ENCODE data around the gene FAXDC2. TPM values are rescaled to one million over a fixed set of nuclear protein-coding genes. Genes with fewer than 3 reads are reported as not detected.
A peak's percentile ranks its signal among the peaks of the same experiment; 100 is the strongest.

FAXDC2 gene
- total and polyA plus RNA-seq, 9 of the 15 experiments (the other 6 are each of a cell fraction or from before 2014, with no cell fraction given) = 2.4 to 30.0 (median 9.9) TPM

DNA sequence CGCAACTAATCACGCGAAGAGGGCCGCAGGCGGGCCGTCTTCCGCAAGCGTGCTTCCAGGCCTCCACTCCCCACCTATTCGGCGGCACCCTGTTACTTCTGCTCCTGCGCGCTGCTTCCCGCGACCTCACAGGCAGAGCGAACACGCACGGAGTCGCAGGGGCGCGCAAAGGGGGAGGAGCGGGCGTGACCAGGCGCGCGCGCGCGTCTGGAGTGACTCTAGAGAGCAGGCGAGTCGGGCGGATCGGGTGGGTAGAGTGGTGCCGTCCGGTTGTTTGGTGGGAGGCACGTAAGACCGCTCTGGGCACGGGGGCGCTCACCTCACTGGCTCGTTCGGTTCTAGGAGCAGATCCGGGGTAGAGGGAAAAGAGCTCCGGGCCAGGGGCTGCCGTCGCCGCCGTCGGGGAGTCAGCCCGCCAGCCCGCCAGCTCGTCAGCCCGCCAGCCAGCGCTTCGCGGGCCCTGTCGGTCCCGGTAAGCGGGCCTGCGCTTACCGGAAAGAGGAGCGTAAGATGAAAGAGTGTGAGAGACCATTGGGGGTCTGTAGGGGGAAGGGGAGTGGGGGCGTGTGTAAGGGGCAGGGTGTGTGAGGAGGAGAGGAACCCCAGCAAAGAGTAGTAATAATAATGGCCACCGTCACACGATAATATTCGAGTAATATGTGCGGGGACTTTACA, 8.0 kb upstream of the FAXDC2 start, which contains the start of gene CNOT8 (continued):
- TF ChIP-seq ARHGAP35 (IDR thresholded peaks at IDR 0.05; ENCODE audit: partially characterized antibody) (no peak), CBFA2T3 (IDR thresholded peaks at IDR 0.05) (0 out of 2 replicates have a peak, but pooled peaks have one; percentile 2), HMG20A (CRISPR knock-in tag; conservative IDR thresholded peaks at IDR 0.05) (no peak), ERF (CRISPR knock-in tag; IDR thresholded peaks at IDR 0.05) (0 out of 2 replicates have a peak, but pooled peaks have one; percentile 80), BCOR (IDR thresholded peaks at IDR 0.05) (no peak), KLF6 (CRISPR knock-in tag; IDR thresholded peaks at IDR 0.05; ENCODE audit: borderline replicate concordance) (no peak), ZKSCAN1 (IDR thresholded peaks at IDR 0.05; ENCODE audit: low read depth, low read length) (0 out of 2 replicates have a peak, but pooled peaks have one; percentile 9), MAZ (CRISPR knock-in tag; conservative IDR thresholded peaks at IDR 0.05 in 1 of 2, IDR thresholded peaks at IDR 0.05 in 1 of 2) (peak; percentile 69 to 82), ZNF121 (CRISPR knock-in tag; conservative IDR thresholded peaks at IDR 0.05) (no peak), ZBTB7A (IDR thresholded peaks at IDR 0.05; ENCODE audit: borderline replicate concordance, control insufficient read depth, low read depth, low read length) (peak; percentile 75; the same call in 1 of the 2 replicates), ILF3 (IDR thresholded peaks at IDR 0.05; ENCODE audit: borderline replicate concordance) (no peak), ZC3H11A (IDR thresholded peaks at IDR 0.05; ENCODE audit: low read depth, low read length) (0 out of 2 replicates have a peak, but pooled peaks have one; percentile 20), FOS (IDR thresholded peaks at IDR 0.05; ENCODE audit: extremely low read depth, insufficient read length) (no peak), E2F3 (CRISPR knock-in tag; IDR thresholded peaks at IDR 0.05) (peak; percentile 43; the same call in 1 of the 2 replicates), GTF2A2 (tag; IDR thresholded peaks at IDR 0.05) (no peak)
- TF ChIP-seq, protein P1, sequence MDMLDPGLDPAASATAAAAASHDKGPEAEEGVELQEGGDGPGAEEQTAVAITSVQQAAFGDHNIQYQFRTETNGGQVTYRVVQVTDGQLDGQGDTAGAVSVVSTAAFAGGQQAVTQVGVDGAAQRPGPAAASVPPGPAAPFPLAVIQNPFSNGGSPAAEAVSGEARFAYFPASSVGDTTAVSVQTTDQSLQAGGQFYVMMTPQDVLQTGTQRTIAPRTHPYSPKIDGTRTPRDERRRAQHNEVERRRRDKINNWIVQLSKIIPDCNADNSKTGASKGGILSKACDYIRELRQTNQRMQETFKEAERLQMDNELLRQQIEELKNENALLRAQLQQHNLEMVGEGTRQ (CRISPR knock-in tag; IDR thresholded peaks at IDR 0.05) = no peak
- TF ChIP-seq, protein P2, sequence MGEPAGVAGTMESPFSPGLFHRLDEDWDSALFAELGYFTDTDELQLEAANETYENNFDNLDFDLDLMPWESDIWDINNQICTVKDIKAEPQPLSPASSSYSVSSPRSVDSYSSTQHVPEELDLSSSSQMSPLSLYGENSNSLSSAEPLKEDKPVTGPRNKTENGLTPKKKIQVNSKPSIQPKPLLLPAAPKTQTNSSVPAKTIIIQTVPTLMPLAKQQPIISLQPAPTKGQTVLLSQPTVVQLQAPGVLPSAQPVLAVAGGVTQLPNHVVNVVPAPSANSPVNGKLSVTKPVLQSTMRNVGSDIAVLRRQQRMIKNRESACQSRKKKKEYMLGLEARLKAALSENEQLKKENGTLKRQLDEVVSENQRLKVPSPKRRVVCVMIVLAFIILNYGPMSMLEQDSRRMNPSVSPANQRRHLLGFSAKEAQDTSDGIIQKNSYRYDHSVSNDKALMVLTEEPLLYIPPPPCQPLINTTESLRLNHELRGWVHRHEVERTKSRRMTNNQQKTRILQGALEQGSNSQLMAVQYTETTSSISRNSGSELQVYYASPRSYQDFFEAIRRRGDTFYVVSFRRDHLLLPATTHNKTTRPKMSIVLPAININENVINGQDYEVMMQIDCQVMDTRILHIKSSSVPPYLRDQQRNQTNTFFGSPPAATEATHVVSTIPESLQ (CRISPR knock-in tag; IDR thresholded peaks at IDR 0.05) = no peak; the same call in 1 of the 2 replicates
- TF ChIP-seq, protein P3, sequence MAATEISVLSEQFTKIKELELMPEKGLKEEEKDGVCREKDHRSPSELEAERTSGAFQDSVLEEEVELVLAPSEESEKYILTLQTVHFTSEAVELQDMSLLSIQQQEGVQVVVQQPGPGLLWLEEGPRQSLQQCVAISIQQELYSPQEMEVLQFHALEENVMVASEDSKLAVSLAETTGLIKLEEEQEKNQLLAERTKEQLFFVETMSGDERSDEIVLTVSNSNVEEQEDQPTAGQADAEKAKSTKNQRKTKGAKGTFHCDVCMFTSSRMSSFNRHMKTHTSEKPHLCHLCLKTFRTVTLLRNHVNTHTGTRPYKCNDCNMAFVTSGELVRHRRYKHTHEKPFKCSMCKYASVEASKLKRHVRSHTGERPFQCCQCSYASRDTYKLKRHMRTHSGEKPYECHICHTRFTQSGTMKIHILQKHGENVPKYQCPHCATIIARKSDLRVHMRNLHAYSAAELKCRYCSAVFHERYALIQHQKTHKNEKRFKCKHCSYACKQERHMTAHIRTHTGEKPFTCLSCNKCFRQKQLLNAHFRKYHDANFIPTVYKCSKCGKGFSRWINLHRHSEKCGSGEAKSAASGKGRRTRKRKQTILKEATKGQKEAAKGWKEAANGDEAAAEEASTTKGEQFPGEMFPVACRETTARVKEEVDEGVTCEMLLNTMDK (IDR thresholded peaks at IDR 0.05; ENCODE audit: borderline replicate concordance, insufficient read depth, low read depth, low read length, poor library complexity, severe bottlenecking) = no peak
- TF ChIP-seq, protein P4, sequence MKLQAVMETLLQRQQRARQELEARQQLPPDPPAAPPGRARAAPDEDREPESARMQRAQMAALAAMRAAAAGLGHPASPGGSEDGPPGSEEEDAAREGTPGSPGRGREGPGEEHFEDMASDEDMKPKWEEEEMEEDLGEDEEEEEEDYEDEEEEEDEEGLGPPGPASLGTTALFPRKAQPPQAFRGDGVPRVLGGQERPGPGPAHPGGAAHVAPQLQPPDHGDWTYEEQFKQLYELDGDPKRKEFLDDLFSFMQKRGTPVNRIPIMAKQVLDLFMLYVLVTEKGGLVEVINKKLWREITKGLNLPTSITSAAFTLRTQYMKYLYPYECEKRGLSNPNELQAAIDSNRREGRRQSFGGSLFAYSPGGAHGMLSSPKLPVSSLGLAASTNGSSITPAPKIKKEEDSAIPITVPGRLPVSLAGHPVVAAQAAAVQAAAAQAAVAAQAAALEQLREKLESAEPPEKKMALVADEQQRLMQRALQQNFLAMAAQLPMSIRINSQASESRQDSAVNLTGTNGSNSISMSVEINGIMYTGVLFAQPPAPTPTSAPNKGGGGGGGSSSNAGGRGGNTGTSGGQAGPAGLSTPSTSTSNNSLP (IDR thresholded peaks at IDR 0.05; ENCODE audit: borderline replicate concordance, low read depth, low read length) = 0 out of 2 replicates have a peak, but pooled peaks have one; percentile 19
- TF ChIP-seq, protein P5, sequence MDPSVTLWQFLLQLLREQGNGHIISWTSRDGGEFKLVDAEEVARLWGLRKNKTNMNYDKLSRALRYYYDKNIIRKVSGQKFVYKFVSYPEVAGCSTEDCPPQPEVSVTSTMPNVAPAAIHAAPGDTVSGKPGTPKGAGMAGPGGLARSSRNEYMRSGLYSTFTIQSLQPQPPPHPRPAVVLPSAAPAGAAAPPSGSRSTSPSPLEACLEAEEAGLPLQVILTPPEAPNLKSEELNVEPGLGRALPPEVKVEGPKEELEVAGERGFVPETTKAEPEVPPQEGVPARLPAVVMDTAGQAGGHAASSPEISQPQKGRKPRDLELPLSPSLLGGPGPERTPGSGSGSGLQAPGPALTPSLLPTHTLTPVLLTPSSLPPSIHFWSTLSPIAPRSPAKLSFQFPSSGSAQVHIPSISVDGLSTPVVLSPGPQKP (CRISPR knock-in tag; IDR thresholded peaks at IDR 0.05) = no peak

Data from K562 (cell line).